Endothelial cell of umbilical vein (primary cell): ENCODE results near the gene NPLOC4. TPM values are rescaled to one million over a fixed set of nuclear protein-coding genes. Genes with fewer than 3 reads are reported as not detected.

Experiments
- BruUV-seq: library from RNA; stranded (reverse); fragments of 400-500 nt; replicated peaks from 2 replicates; lab custom pipeline; 2021; lab: Mats Ljungman, UMichigan
- CTCF ChIA-PET: fragments of 300-600, 350-600 bp; sonication (Branson Sonifier 250); formaldehyde crosslinking; loops from one replicate; lab custom pipeline; 2021; ENCODE audit warnings: antibody characterized with exemption, inconsistent platforms; lab: Charles Lee
- POLR2A ChIA-PET: fragments of 300-600, 350-600 bp; sonication (Branson Sonifier 250); formaldehyde crosslinking; loops from one replicate; lab custom pipeline; 2021; ENCODE audit warnings: antibody characterized with exemption, inconsistent platforms; lab: Charles Lee
- DNase-seq: peaks from one replicate; pipeline ENCODE4 v3.0.0-alpha.2; 2011; ENCODE audit warnings: low read depth, low spot score
- FAIRE-seq: peaks from 2 replicates; lab custom pipeline; 2011; peaks lifted over from hg19 to GRCh38; lab: Jason Lieb, UNC
- H2AFZ ChIP-seq: 2 replicates; pipeline ENCODE4 v1.6.0; 2012; ENCODE audit warnings: low read depth, low read length, control low read depth, inconsistent platforms
- H3K27ac ChIP-seq: 2 replicates; pipeline ENCODE4 v1.5.1; 2011; ENCODE audit warnings: low read depth, mild to moderate bottlenecking, control low read depth, low read length, moderate library complexity; ENCODE audit not compliant: insufficient read depth
- H3K27me3 ChIP-seq, 2 experiments: 2 replicates each; pipeline versions ENCODE4 v1.6.0 to v1.6.1; 2011; ENCODE audit warnings: low read length in 2 of 2, mixed read lengths in 1 of 2; ENCODE audit not compliant: control insufficient read depth in 2 of 2, insufficient read depth in 2 of 2
- H3K36me3 ChIP-seq, 2 experiments: 2 replicates in 1 of 2; 3 replicates in 1 of 2; pipeline ENCODE4 v1.5.1; 2011; ENCODE audit warnings: low read length in 2 of 2, mild to moderate bottlenecking in 1 of 2, moderate library complexity in 1 of 2; ENCODE audit not compliant: control insufficient read depth in 2 of 2, insufficient read depth in 2 of 2; ENCODE audit errors: extremely low read depth in 1 of 2
- H3K4me1 ChIP-seq: 3 replicates; pipeline ENCODE4 v1.5.1; 2011; ENCODE audit warnings: mild to moderate bottlenecking, low read length; ENCODE audit not compliant: control insufficient read depth, insufficient read depth; ENCODE audit errors: extremely low read depth
- H3K4me2 ChIP-seq: 2 replicates; pipeline ENCODE4 v1.6.1; 2011; ENCODE audit warnings: low read length, control low read depth, mixed read lengths; ENCODE audit not compliant: insufficient read depth
- H3K4me3 ChIP-seq, 3 experiments: fragments of 200-600 bp in 1 of 3; sonication (generic), shearing (Covaris generic) in 1 of 3; replicated peaks in 1 of 3; 2 replicates each; pipeline ENCODE4 v1.5.1; 2011 to 2016; ENCODE audit warnings: control low read depth in 3 of 3, low read length in 3 of 3, mild to moderate bottlenecking in 2 of 3, inconsistent platforms in 1 of 3, low read depth in 1 of 3, moderate library complexity in 1 of 3; ENCODE audit not compliant: insufficient read depth in 1 of 3
- H3K79me2 ChIP-seq: 2 replicates; pipeline ENCODE4 v1.6.0; 2012; ENCODE audit warnings: low read length, inconsistent platforms; ENCODE audit not compliant: control insufficient read depth, insufficient read depth
- H3K9ac ChIP-seq: replicated peaks from 2 replicates; pipeline ENCODE3; 2011; ENCODE audit warnings: low read length, control low read depth; ENCODE audit not compliant: insufficient read depth; ENCODE audit errors: extremely low read depth
- H3K9me1 ChIP-seq: replicated peaks from 3 replicates; pipeline ENCODE4 v1.6.0; 2011; ENCODE audit warnings: mild to moderate bottlenecking, low read length; ENCODE audit not compliant: control insufficient read depth, insufficient read depth; ENCODE audit errors: extremely low read depth
- H3K9me3 ChIP-seq: replicated peaks from 2 replicates; pipeline ENCODE4 v1.5.1; 2012; ENCODE audit warnings: low read length, inconsistent platforms; ENCODE audit not compliant: control insufficient read depth, insufficient read depth
- H4K20me1 ChIP-seq: replicated peaks from 2 replicates; pipeline ENCODE3; 2011; ENCODE audit warnings: mild to moderate bottlenecking, low read length; ENCODE audit not compliant: control insufficient read depth, insufficient read depth; ENCODE audit errors: extremely low read depth
- CTCF ChIP-seq, 2 donors: IDR thresholded peaks; 1 replicate in 1 of 2; 2 replicates in 1 of 2; pipeline ENCODE4 v1.5.1; 2011; ENCODE audit warnings: low read length in 2 of 2, mild to moderate bottlenecking in 2 of 2, moderate library complexity in 2 of 2, control low read depth in 1 of 2, inconsistent platforms in 1 of 2, low read depth in 1 of 2; ENCODE audit not compliant: insufficient read depth in 1 of 2; ENCODE audit errors: extremely low read depth in 1 of 2
- EZH2 ChIP-seq: IDR thresholded peaks from 2 replicates; pipeline ENCODE4 v1.6.1; 2012; ENCODE audit warnings: borderline replicate concordance, low read depth, mild to moderate bottlenecking, moderate library complexity, low read length, inconsistent platforms; ENCODE audit not compliant: severe bottlenecking
- FOS ChIP-seq: IDR thresholded peaks from 2 replicates; pipeline ENCODE4 v1.6.1; 2011; ENCODE audit warnings: mild to moderate bottlenecking, low read length, moderate library complexity, borderline replicate concordance; ENCODE audit not compliant: insufficient read depth
- GATA2 ChIP-seq: IDR thresholded peaks from 2 replicates; pipeline ENCODE4 v1.7.0; 2011; ENCODE audit warnings: low read depth, mild to moderate bottlenecking, moderate library complexity, mixed read lengths, low read length; ENCODE audit not compliant: insufficient read length, insufficient read depth
- JUN ChIP-seq: IDR thresholded peaks from 2 replicates; pipeline ENCODE4 v1.6.1; 2011; ENCODE audit warnings: borderline replicate concordance, low read depth; ENCODE audit not compliant: insufficient read length, insufficient read depth
- MAX ChIP-seq: IDR thresholded peaks from 2 replicates; pipeline ENCODE4 v1.6.1; 2011; ENCODE audit not compliant: insufficient read depth, insufficient read length
- MYC ChIP-seq: IDR thresholded peaks from one replicate; pipeline ENCODE4 v1.6.1; 2011; ENCODE audit warnings: mild to moderate bottlenecking, low read depth, low read length
- POLR2A ChIP-seq: IDR thresholded peaks from 2 replicates; pipeline ENCODE4 v1.6.1; 2012; ENCODE audit warnings: low read depth, mild to moderate bottlenecking, control low read depth, low read length
- POLR2AphosphoS5 ChIP-seq: IDR thresholded peaks from 2 replicates; pipeline ENCODE4 v1.6.1; 2012; ENCODE audit warnings: low read depth, mild to moderate bottlenecking, control low read depth, low read length, moderate library complexity; ENCODE audit not compliant: insufficient read depth
- dilution Hi-C: fragments of 300-500 bp; cut with MboI; formaldehyde crosslinking; loops from one replicate; pipeline ENCODE4 v1.15.0; 2019; ENCODE audit warnings: low sequenced_read_pairs; ENCODE audit not compliant: extremely low pct_ligation_motif_present
- intact Hi-C: fragments of 100-400 bp; cut with micrococcal nuclease; formaldehyde crosslinking; loops from one replicate; pipeline ENCODE4 v1.10.0; 2022
- polyA plus RNA-seq, 4 experiments: library from polyadenylated mRNA; depleted of rRNA in 3 of 4; stranded (reverse) in 3 of 4; unstranded in 1 of 4; fragments of >200 nt; gene quantifications; 2 replicates each; pipeline versions ENCODE4 v1.2.1 to v1.2.3, GENCODE V29; 2011 to 2012; ENCODE audit warnings: missing spikeins in 1 of 4
- total RNA-seq: library from RNA; stranded (reverse); gene quantifications from 2 replicates; pipeline ENCODE4 v1.2.3, GENCODE V29; 2021

The NPLOC4 gene
- total and polyA plus RNA-seq, 2 donors (not counting 3 experiments of a cell fraction or from before 2014, with no cell fraction given) = 150 to 175 TPM

GRCh38 chr17:81580481-81580880 lies 56.4 kb downstream of the NPLOC4 start:
- Histone ChIP-seq H3K9ac (no peak overlapping the region), H2AFZ (no peak overlapping the region), H3K4me1 (peaks cover 48% of the 10 kb centered on the region), H3K9me3 (no peaks in the 10 kb centered on the region), H3K9me1 (no peaks in the 10 kb centered on the region), H3K27me3 (no peaks in the 10 kb centered on the region), H3K79me2 (peaks cover 34% of the 10 kb centered on the region), H3K4me2 (no peak overlapping the region), H3K4me3 (no peak overlapping the region), H4K20me1 (no peaks in the 10 kb centered on the region), H3K27ac (no peak overlapping the region), H3K36me3 (peaks cover 7 to 21% of the 10 kb centered on the region in 2 experiments)
- no peak for TF ChIP-seq CTCF (IDR thresholded peaks at IDR 0.05; ENCODE audit: extremely low read depth in 1 of 2, insufficient read depth in 1 of 2, low read depth in 1 of 2, low read length in 2 of 2)
- no peak for TF ChIP-seq FOS
- no peak for TF ChIP-seq EZH2
- no peak for TF ChIP-seq GATA2
- no peak for TF ChIP-seq MYC
- no peak for TF ChIP-seq MAX
- no peak for TF ChIP-seq JUN
- TF ChIP-seq POLR2AphosphoS5 = no peak
- TF ChIP-seq POLR2A = no peak
- dilution Hi-C loops = no loop called here
- FAIRE-seq = no peak
- ChIA-PET CTCF (interaction anchor here (1.2 to 1.4 kb wide), 3 partner anchors 10 to 23 kb away, joined by 3 read pairs; no protein-coding TSS in a partner anchor), POLR2A (interaction anchor here (0.6 kb wide), 1 partner anchor 54 kb away, joined by 6 read pairs; no protein-coding TSS in a partner anchor)
- BruUV-seq = no TSS peak
- no peak for DNase-seq
- intact Hi-C loops = no loop called here
